Measurements from ENCODE around the gene ABHD3.
"Not testable (repeated sequence)": the region's sequence is repeated elsewhere in the genome, so short reads cannot be mapped to it uniquely, and the experiment has no call there.

Gene ABHD3

GRCh38 chr18:21703241-21703820 lies 1.2 kb downstream of the ABHD3 start:
- no peak for DNase-seq (ENCODE audit: low read depth in 2 of 2)

- DNase-seq (ENCODE audit: low read depth in 2 of 2), result no peak
These were observed 2.0 kb downstream of the ABHD3 start for GRCh38 chr18:21702602-21703001.

GRCh38 chr18:21701621-21702020 lies 3.0 kb downstream of the ABHD3 start:
- no peak for DNase-seq (ENCODE audit: low read depth in 2 of 2)

- no peak for DNase-seq (ENCODE audit: low read depth in 2 of 2)
These were observed 4.0 kb downstream of the ABHD3 start for GRCh38 chr18:21700528-21701075.

DNA sequence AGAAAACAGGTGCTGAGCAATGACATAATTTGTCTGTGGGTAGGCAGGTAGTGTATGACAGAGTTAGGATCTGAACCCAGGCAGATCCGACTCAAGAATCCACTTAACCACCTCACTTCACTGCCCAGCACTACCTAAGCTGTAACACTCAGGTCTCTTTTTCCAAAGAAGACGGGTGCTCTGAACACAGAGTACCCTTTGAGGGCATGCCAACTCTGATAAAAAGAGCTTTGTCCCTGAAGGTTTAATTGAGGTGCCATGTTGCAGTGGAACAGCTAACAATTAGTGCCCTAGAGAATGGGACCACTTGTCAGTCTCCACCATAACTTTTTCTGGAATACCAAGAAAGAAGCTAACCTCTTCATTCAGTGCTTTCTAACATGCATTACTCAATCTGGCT lies 11.3 kb downstream of the ABHD3 start:
- no peak for DNase-seq (ENCODE audit: low read depth in 2 of 2)

- DNase-seq (ENCODE audit: low read depth in 2 of 2), result no peak
These were observed 14.8 kb downstream of the ABHD3 start for GRCh38 chr18:21689736-21690135.

- DNase-seq (ENCODE audit: low read depth in 2 of 2), result no peak
These were observed 18.1 kb downstream of the ABHD3 start for GRCh38 chr18:21686282-21687105.

DNA sequence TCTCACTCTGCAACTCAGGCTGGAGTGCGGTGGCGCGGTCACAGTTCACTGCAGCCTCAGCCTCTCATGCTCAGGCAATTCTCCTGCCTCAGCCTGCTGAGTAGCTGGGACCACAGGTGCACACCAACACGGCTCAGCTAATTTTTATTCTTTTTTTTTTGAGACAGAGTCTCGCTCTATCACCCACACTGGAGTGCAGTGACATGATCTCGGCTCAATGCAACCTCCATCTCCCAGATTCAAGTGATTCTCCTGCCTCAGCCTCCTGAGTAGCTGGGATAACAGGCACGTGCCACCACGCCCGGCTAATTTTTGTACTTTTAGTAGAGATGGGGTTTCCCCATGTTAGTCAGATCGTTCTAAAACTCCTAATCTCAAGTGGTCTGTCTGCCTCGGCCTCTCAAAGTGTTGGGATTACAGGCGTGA lies 19.0 kb downstream of the ABHD3 start:
- not testable (repeated sequence) for DNase-seq (ENCODE audit: low read depth in 2 of 2)

DNA sequence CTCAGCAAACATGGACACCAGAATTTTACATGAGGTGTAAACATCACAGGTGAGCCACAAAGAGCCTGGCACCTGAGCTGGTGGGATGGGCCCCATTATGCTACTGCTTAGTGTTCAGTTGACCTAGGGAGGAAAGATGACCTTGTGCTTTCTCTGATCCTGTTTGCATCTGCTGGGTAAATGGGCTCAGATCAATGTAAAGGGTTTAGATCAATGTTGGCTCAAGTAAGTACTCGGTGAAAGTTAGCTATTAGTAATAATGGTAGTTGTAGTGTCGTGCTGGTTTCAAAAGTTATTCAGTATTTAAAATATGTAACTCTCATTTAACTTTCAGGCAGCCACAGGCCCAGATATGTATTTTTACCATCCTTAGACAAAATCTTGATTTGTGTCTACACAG lies 19.8 kb downstream of the ABHD3 start:
- DNase-seq (ENCODE audit: low read depth in 2 of 2), result no peak

DNA sequence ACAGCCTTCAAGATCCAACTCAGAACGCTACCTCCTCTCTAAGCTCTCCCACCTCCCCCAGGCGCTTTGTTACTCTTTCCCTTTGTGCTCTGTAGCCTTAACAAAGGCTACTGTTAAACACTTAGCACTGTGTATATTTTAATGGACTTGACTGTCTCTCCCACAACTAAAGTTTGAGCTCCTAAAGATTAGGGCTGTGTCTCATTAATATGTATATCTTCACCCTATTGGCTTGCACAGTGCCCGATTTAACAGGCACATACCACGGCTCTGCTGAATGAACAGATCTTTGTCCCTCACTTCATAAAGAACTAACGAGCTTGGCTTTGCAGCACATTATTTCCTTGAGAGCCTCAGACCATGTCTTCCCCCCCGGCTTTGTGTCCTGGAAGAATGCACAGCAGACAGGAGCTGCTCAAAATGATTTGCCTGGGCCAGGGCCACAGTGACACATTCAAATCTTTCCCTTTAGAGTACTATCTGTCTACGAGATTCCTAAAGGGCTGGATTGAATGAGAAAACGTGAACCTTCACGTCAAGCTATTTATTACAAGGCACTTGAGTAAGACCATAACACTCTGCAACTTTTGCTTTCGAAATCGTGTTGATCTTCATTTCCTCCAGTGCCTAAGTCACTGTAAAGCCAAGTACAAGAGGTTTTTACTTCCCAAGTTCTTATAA lies 22.1 kb downstream of the ABHD3 start:
- no peak for DNase-seq (ENCODE audit: low read depth in 2 of 2)

- no peak for DNase-seq (ENCODE audit: low read depth in 2 of 2)
These were observed 24.4 kb downstream of the ABHD3 start for GRCh38 chr18:21680161-21680560.

DNA sequence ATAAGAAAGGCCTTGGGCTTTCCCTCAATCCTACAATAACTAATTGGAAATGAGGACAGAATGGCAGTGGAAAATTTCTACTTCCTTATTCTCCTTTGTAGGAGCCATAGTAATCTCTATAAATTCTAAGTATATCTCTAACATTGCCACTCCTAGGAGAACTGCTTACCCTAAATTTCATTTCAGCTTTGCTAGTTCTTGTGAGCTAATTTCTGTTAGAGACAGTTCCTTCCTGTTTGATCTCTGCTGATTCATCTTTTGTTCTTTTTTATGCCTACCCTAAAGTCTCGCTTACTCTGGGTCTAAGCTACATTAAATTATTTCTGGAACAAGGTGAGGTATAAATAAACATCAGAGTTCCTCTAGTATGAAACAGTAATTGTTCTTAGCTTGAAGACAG lies 25.7 kb downstream of the ABHD3 start:
- no peak for DNase-seq (ENCODE audit: low read depth in 2 of 2)

GRCh38 chr18:21675354-21675753 lies 29.2 kb downstream of the ABHD3 start:
- DNase-seq (ENCODE audit: low read depth in 2 of 2), result peak; percentile 2 to 16

GRCh38 chr18:21672521-21673267 lies 31.9 kb downstream of the ABHD3 start:
- DNase-seq (ENCODE audit: low read depth in 2 of 2), result no peak

- DNase-seq (ENCODE audit: low read depth in 2 of 2), result no peak
These were observed 34.8 kb downstream of the ABHD3 start for GRCh38 chr18:21669736-21670285.

GRCh38 chr18:21664069-21664468 lies 40.5 kb downstream of the ABHD3 start:
- no peak for DNase-seq (ENCODE audit: low read depth in 2 of 2)

GRCh38 chr18:21663578-21663977 lies 41.0 kb downstream of the ABHD3 start:
- DNase-seq (ENCODE audit: low read depth in 2 of 2), result no peak

GRCh38 chr18:21662581-21662980 lies 42.0 kb downstream of the ABHD3 start:
- DNase-seq (ENCODE audit: low read depth in 2 of 2), result no peak

DNA sequence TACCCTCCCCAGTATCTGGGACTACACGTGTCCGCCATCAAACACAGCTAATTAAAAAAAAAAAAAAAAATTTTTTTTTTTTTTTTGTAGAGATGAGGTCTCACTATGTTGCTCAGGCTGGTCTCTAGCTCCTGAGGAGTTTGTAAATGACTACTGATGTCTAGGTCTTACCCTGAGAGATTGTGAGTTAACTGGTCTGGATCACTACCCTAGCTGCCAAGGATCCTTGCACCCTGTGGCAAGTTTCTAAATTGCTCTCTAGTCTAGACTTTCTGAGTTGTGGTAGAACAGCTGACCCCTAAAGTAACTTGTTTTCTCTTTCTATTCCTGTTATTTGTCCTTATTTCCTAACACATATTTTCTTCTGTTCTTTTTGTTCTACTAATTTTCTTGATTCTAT lies 44.5 kb downstream of the ABHD3 start:
- no peak for DNase-seq (ENCODE audit: low read depth in 2 of 2)

DNA sequence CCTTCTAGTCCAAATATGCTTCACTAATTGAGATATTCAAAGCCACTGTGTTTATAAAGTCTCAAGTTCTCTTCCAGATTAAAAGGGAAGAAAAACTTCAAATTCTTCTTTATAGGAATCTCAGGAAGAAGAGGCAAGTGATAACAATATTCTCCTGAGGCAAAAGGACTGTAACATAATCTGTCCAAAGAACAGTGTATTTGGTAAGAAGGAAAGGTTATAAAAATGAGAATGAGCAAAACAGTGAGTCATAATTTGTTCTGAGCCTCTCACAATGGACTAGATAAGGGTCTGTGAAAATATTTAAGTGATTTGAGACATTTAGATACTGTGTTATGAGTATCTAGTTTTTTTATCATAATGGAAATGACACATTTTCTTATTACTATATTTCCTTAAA lies 48.2 kb downstream of the ABHD3 start:
- DNase-seq (ENCODE audit: low read depth in 2 of 2), result no peak

GRCh38 chr18:21653361-21653760 lies 51.2 kb downstream of the ABHD3 start:
- no peak for DNase-seq (ENCODE audit: low read depth in 2 of 2)

- DNase-seq (ENCODE audit: low read depth in 2 of 2), result no peak
These were observed 52.5 kb downstream of the ABHD3 start for GRCh38 chr18:21652073-21652472.
